Activated T-cell treated with anti-CD3 and anti-CD28 coated beads, Interleukin-2, amount 50 U/mL, for 48 hours (primary cell): ENCODE results near the gene PRMT3.
"Not testable (repeated sequence)": the region's sequence is repeated elsewhere in the genome, so short reads cannot be mapped to it uniquely, and the experiment has no call there.

Experiments
- DNase-seq, 2 experiments: peaks; one replicate each; pipeline ENCODE4 v3.0.0-alpha.2; 2020

The PRMT3 gene

DNA sequence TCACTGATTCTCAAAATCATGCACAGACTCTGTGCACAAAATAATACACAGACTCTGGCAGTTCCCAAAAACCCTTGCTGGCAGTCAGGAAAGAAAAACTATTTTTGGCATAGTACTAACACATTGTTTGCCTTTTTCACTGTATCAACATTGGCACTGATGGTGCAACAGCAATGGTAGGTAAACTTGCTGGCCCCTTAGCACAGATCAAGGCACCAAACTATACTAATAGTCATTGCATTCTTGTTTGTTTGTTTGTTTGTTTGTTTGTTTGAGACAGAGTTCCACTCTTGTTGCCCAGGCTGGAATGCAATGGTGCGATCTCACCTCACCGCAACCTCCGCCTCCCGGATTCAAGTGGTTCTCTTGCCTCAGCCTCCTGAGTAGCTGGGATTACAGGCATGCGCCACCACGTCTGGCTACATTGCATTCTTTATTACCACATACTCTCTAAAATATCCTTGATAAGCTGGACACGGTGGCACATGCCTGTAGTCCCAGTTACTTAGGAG, 130.9 kb downstream of the PRMT3 start:
- DNase-seq = no peak

DNA sequence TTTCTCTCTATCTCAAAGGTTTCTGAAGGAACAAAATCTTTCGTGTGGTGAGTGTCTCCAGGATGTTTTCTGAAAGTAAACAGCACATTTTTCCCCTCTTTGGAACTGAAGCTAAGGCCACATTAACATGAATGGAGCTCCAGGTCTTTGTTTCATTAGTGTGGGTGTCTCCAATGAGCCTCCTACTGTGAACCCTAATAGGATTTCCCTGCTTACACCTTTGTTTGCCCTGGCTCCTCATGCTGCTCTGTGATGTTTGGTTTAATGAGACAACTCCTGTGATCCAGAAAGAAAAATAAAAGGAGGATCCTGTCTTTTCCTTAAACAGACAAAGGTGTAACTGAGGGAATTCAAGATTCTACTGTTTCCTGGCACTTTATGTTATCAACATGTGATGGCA, 135.0 kb downstream of the PRMT3 start:
- DNase-seq = no peak

DNA sequence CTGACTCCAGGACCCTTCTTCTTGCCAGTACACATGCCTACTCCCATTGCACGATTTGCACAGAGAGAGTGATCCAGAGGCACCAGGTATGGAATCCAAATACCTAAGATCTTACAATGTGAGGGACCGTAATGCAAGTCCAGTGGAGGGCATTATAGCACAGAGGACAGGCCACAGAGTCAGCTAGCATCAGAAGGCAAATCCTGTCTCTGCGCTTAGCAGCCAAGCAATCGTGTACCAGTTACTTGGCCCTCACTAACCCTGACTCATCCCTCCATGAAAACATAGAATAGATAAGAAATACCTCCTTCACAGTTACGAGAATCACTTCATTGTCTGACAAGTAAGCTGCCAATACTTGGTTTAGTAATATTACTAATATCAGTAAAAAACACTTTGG, 142.2 kb downstream of the PRMT3 start:
- no peak for DNase-seq

DNA sequence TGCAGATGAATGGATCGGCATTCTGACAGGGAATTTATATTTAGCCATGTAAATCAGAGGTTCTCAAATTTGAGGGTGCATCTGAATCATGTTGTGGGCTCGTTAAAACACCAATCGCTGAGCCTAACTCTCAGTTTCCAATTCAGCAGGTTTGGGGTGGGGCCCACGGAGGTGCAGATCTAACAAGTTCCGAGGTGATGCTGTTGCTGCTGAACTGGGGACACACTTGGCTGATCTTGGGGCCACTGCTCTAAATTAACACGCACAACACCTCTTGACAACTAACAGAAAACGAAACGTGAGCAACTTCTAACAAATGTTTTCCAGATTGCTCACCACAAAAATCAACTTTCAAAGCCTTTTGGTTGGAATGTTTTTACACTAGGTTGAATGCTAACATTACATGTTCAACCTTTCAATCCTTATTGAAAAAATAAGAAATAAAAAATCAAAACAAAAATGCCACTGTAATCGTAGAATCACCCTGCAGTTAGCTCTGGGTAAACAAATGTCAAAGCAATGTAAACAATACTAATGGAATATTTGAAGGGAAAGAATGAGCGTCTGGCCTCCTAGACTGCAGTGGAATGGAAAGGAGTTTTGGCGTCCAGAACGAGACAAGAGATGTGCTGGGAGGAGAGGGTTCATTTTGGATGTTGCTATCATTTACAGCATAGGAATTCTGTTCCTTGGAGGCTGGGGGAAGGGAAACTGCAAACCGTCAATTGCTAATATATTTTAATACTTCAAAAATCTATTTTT, 143.6 kb downstream of the PRMT3 start:
- DNase-seq = no peak

DNA sequence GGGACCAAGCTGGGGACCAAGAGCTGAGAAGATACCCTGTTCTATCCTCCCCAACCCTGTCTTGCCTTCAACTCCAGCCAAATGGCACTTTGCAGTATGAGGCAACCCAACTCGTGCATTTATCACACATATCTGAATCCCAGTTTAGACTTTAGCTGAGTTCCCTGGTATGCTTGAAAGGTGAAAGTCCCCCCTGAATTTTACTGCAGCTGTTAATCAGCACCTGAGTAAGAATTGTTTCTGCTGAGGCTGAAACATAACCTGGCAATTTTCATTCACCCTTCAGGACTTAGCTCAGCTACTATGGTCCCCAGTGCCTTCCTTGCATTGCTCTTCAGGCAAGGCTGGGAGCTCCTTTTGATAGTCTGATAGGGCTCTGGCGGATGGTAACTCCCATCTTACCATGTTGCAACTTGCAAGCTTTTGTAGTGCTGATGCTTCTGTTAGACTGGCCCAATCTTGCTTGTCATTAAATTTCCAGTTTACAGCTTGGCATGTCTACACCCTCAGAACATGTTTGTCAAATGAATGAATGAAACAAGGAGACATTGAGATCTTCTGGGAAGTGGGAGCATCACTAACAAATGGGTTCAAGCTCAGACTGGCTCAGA, 147.9 kb downstream of the PRMT3 start:
- DNase-seq = no peak

DNA sequence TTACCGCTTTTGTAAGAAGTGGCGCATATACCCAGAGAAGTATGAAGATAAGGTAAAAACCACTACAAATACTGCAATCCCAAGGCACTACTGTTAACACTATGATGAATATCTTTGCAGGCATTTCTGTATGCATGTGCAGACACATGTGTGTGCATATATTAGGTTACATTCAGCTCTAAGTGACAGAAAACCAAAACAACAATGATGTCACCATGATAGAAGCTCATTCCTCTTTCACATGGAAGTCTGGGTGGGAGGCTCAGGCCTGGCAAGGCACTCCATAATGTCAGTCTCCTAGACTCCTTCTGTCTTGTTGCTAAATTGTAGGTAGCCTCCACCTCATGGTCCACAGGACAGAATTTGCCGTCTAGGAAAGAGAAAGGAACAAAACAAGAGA, 148.8 kb downstream of the PRMT3 start:
- no peak for DNase-seq

DNA sequence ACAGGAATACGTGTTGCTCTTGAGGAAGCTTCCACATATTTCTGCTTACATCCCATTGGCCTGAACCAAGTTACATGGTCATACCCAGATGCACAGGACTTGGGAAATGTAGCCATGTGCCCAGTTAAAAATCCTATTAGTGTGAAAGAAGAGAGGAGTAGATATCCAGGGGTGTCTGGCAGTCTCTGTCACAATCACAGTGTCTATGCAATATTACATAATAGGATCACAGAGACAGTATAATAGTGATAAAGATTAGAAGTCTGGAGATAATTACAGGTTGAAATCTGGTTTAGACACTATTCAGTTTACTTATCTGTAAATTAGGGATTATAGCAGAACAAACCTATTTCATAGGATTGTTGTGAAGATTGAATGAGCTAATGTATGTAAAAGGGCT, 149.3 kb downstream of the PRMT3 start:
- no peak for DNase-seq

DNA sequence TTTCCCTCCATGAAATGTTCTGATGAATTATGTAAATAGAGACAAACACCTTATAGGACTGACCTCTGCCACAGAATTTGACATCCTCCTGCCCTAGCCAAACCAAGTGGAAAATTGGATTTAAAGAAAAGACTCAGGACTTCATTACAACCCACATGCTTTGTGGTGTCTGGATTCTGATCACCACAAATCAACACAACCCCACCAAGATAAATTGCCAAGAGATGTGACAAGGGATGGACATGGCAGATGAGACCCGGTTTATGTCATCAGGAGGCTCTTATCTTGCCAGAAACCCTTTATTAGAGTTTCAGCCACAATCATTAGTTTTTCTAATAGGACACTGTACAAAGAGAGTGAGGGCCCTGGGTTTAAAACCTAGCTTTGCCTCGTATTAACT, 154.0 kb downstream of the PRMT3 start:
- no peak for DNase-seq

DNA sequence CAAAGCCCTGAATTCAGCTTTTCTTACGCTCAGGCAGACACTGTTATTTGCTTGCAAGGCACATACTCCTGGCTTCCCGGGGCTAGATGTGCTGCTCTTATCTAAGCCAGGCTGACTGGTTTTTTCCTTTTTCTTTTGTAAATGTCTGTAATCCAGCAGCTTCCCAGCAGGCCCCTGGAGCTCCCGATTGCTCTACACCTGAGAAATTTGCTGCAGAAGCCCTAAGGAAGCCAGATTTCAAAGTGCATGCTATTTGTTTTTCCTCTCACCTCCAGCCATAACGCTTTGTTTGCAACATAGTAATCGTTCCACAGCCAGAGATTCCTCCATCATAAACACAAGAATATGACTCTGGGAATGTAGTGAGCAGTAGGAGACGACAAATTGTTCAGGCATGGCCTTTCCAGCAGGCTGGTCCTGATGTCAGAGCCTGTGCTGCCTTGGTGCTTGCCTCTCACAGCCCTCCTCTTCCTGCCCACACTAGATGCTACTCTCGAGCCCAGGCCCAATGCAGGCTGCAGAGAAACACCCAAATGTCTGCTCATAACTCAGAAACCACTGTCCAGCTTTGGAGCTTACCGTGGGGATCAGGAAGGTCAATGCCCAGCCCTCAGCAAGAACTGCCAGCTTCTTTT, 157.2 kb downstream of the PRMT3 start:
- DNase-seq = no peak

DNA sequence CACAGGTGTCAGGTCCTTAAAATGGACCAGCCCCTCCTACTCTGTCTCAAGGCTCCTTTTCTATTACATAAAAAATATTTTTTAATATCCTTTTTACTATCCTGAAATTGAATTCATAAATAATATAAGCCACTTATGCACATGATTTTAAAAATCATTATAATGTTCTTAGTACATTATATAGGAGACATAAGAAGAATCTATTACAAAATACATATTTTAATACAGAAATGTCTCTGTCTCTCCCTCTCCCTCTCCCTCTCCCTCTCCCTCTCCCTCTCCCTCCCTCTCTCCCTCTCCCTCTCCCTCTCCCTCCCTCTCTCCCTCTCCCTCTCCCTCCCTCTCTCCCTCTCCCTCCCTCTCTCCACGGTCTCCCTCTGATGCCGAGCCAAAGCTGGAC, 159.9 kb downstream of the PRMT3 start:
- no peak for DNase-seq

DNA sequence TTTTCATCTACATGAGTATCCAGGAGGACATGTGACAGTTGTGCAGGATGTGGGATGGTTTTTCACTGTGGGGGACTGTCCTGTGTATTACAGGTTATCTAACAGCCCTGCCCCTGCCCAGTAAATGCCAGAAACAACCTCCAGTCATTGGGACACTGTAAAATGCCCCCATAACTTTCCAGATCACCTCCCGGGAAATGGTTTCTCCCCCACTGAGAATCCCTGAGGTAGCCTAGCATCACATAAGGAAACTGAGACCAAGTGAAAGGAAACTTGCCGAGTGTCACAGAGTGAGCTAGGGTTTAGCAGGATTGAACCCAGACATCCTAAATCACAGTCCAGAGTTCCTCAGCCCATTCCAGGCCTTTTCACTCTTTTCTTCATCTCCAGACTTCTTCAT, 163.6 kb downstream of the PRMT3 start:
- no peak for DNase-seq

DNA sequence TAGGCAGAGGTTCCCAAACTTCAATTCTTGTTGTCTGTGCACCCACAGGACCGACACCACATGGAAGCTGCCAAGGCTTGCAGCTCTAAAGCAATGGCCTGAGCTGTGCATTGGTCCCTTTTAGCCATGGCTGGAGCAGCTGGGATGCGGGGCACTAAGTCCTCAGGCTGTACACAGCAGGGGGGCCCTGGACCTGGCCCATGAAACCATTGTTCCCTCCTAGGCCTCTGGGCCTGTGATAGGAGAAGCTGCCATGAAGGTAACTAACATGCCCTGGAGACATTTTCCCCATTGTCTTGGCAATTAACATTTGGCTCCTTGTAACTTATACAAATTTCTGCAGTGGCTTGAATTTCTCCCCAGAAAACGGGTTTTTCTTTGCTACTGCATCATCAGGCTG, 168.3 kb downstream of the PRMT3 start:
- no peak for DNase-seq

DNA sequence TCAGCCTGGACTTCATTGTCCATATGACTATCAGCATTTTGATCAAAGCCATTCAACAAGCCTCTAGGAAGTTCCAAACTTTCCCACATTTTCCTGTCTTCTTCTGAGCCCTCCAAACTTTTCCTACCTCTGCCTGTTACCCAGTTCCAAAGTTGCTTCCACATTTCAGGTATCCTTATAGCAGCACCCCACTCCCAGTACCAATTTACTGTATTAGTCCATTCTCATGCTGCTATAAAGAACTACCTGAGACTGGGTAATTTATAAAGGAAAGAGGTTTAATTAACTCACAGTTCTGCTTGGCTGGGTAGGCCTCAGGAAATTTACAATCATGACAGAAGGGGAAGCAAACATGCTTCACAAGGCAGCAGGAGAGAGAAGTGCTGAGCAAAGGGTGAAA, 168.9 kb downstream of the PRMT3 start:
- DNase-seq = not testable (repeated sequence)

DNA sequence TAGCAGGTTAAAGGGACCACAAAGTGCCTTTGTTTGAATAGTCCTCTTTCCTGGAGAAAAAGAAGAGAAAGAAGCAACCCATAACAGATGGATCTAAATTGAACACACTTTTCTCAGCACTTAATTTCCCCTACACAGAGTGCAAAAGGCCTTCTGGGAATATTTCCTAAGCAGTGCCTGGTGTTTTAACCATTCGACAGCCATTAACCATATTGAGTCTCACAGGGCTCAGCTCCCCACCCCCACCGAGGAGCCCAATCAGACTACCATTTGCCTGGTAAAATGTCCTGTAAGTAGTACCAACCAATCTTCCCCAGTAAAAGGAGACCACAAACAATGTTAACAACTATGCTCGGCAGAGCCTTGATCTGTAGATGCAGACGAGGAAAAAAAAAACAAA, 171.2 kb downstream of the PRMT3 start:
- no peak for DNase-seq
